ENCODE measurements around the gene EYS. TPM values are rescaled to one million over a fixed set of nuclear protein-coding genes. Genes with fewer than 3 reads are reported as not detected.

The EYS gene
- total and polyA plus RNA-seq, 2 of the 8 experiments (the other 6 are each of a cell fraction or from before 2014, with no cell fraction given), result 0.05 to 0.13 TPM

DNA sequence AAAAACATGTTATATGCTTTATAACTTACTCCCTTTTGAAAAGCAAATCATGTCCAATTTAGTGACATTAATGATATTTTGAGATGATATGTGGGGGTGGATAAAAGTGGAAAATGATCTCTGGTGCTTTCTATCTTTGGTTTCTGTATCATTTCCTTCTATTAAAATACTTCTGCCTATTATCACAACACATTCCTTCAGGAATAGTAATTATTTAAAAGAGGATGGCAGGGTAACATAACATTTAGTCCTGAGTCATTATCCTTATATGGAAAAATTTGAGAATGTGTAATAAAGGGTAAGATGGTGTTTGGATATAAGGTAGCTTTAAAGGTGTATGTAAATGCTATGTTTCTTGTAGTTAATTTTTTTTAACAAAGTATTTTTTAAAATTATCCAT, 1413.7 kb downstream of the EYS start:
- FAIRE-seq (no peak), DNase-seq (ENCODE audit: low read depth in 1 of 2, low spot score in 2 of 2) (no peak)
- Histone ChIP-seq H3K9ac (replicated peaks in 1 of 4; ENCODE audit: extremely low read depth in 1 of 4, low read depth in 3 of 4, low read length in 3 of 4) (no peak overlapping the region), H3K14ac (ENCODE audit: insufficient read length) (no peak overlapping the region), H3K27ac (ENCODE audit: low read depth, low read length) (no peak overlapping the region), H3K79me1 (ENCODE audit: low read depth, low read length) (no peaks in the 10 kb centered on the region), H4K91ac (replicated peaks; ENCODE audit: insufficient read length, low read length) (no peak overlapping the region), H3K56ac (replicated peaks; ENCODE audit: insufficient read length, low read depth, low read length) (no peak overlapping the region), H3K9me3 (ENCODE audit: insufficient read depth in 2 of 2, low read depth in 1 of 2, low read length in 1 of 2) (peaks cover under 1 to 3% of the 10 kb centered on the region in 2 experiments; a peak in 1 of 4 replicates), H2BK120ac (replicated peaks; ENCODE audit: low read depth, low read length) (no peak overlapping the region), H3K18ac (ENCODE audit: extremely low read depth, low read length) (no peak overlapping the region), H2BK12ac (ENCODE audit: low read depth, low read length) (no peak overlapping the region), H4K5ac (ENCODE audit: insufficient read length, low read depth, low read length) (no peak overlapping the region), H3K23me2 (ENCODE audit: low read depth, low read length) (no peaks in the 10 kb centered on the region), H3K4me1 (replicated peaks in 1 of 4; ENCODE audit: control insufficient read depth in 3 of 4, insufficient read depth in 4 of 4, low read length in 3 of 4) (no peaks in the 10 kb centered on the region), H3K79me2 (ENCODE audit: control insufficient read depth in 1 of 2, insufficient read depth in 2 of 2, low read length in 2 of 2) (no peaks in the 10 kb centered on the region), H2BK20ac (ENCODE audit: low read length) (no peak overlapping the region), H4K8ac (ENCODE audit: extremely low read depth, insufficient read depth, low read length) (no peak overlapping the region), H3K27me3 (replicated peaks in 1 of 4; ENCODE audit: control insufficient read depth in 3 of 4, extremely low read depth in 1 of 4, insufficient read depth in 3 of 4, low read length in 3 of 4) (no peaks in the 10 kb centered on the region), H4K20me1 (replicated peaks in 1 of 2; ENCODE audit: control insufficient read depth in 1 of 2, insufficient read depth in 2 of 2, low read length in 2 of 2) (no peaks in the 10 kb centered on the region), H2AK5ac (ENCODE audit: low read depth, low read length) (no peak overlapping the region), H3K23ac (ENCODE audit: insufficient read length) (no peak overlapping the region), H2BK5ac (ENCODE audit: low read depth, low read length) (no peak overlapping the region), H3K4me2 (ENCODE audit: insufficient read depth in 1 of 2, low read depth in 2 of 2, low read length in 2 of 2) (no peak overlapping the region), H2BK15ac (ENCODE audit: low read length) (no peak overlapping the region), H2AFZ (ENCODE audit: low read length) (no peak overlapping the region), H3K4me3 (ENCODE audit: extremely low read depth in 1 of 4, insufficient read depth in 2 of 4, low read depth in 3 of 4, low read length in 4 of 4) (no peak overlapping the region), H3K36me3 (ENCODE audit: control insufficient read depth in 2 of 4, insufficient read depth in 4 of 4, low read length in 3 of 4) (no peaks in the 10 kb centered on the region), H3K4ac (replicated peaks; ENCODE audit: insufficient read length, low read depth, low read length) (no peak overlapping the region)
- TF ChIP-seq, protein P1, sequence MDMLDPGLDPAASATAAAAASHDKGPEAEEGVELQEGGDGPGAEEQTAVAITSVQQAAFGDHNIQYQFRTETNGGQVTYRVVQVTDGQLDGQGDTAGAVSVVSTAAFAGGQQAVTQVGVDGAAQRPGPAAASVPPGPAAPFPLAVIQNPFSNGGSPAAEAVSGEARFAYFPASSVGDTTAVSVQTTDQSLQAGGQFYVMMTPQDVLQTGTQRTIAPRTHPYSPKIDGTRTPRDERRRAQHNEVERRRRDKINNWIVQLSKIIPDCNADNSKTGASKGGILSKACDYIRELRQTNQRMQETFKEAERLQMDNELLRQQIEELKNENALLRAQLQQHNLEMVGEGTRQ (IDR thresholded peaks at IDR 0.05; ENCODE audit: low read length), result no peak
- no peak for TF ChIP-seq RFX5 (IDR thresholded peaks at IDR 0.05; ENCODE audit: borderline replicate concordance, low read depth, low read length)
- no peak for TF ChIP-seq MAFK (IDR thresholded peaks at IDR 0.05; ENCODE audit: low read depth, low read length)
- no peak for TF ChIP-seq ASH2L (IDR thresholded peaks at IDR 0.05; ENCODE audit: low read length)
- no peak for TF ChIP-seq HDAC6 (IDR thresholded peaks at IDR 0.05; ENCODE audit: low read depth, low read length)
- TF ChIP-seq CEBPB (IDR thresholded peaks at IDR 0.05; ENCODE audit: low read depth, low read length), result no peak
- CTCF ChIA-PET (ENCODE audit: partially characterized antibody), result interaction anchor here (0.6 kb wide), 1 partner anchor 18 kb away, joined by 3 read pairs; no protein-coding TSS in a partner anchor
- POLR2A ChIA-PET (ENCODE audit: partially characterized antibody), result no interaction called here

Measured in H1 (cell line).